ENCODE data around the gene ARPC2. TPM values are rescaled to one million over a fixed set of nuclear protein-coding genes. Genes with fewer than 3 reads are reported as not detected.

Gene ARPC2
- total RNA-seq, 2 experiments from 2014 or later: 448 to 452 TPM

- no peaks in the 10 kb centered on the region for H3K27me3 Mint-ChIP-seq
- no peaks in the 10 kb centered on the region for H3K4me1 ChIP-seq (ENCODE audit: insufficient read depth, low read length)
- ATAC-seq (ENCODE audit: poor library complexity) (no peak), DNase-seq (no peak)
- intact Hi-C loops (cut with DNase I, micrococcal nuclease): no loop called here
- no peak overlapping the region for H3K4me3 Mint-ChIP-seq
- H3K27ac Mint-ChIP-seq: no peak overlapping the region
- no peak for TF ChIP-seq CTCF (IDR thresholded peaks at IDR 0.05)
- H3K9me3 ChIP-seq (ENCODE audit: control insufficient read depth in 1 of 2, insufficient read depth in 1 of 2, low read length in 2 of 2): no peaks in the 10 kb centered on the region
- no peaks in the 10 kb centered on the region for H3K9me3 Mint-ChIP-seq
- no peaks in the 10 kb centered on the region for H3K36me3 Mint-ChIP-seq (ENCODE audit: low read depth)
- no peaks in the 10 kb centered on the region for H3K4me1 Mint-ChIP-seq (ENCODE audit: low read depth)
- H3K27me3 ChIP-seq (ENCODE audit: control insufficient read depth in 1 of 2, insufficient read depth in 2 of 2, low read length in 2 of 2): peaks cover 0 to 2% of the 10 kb centered on the region in 2 experiments
- no peak overlapping the region for H3K4me3 ChIP-seq (ENCODE audit: low read length)
- ChIA-PET POLR2A (no interaction called here), CTCF (no interaction called here)
- H3K36me3 ChIP-seq (ENCODE audit: insufficient read depth, low read length): no peaks in the 10 kb centered on the region
- no peak overlapping the region for H3K27ac ChIP-seq (ENCODE audit: low read depth in 1 of 2, low read length in 2 of 2)
Measured at GRCh38 chr2:218194880-218195279, 22.1 kb upstream of the ARPC2 start.

- no peak for ATAC-seq (ENCODE audit: poor library complexity)
- Histone ChIP-seq H3K4me1 (ENCODE audit: insufficient read depth, low read length) (no peaks in the 10 kb centered on the region), H3K9me3 (ENCODE audit: control insufficient read depth in 1 of 2, insufficient read depth in 1 of 2, low read length in 2 of 2) (no peaks in the 10 kb centered on the region), H3K27ac (ENCODE audit: low read depth in 1 of 2, low read length in 2 of 2) (no peak overlapping the region), H3K27me3 (ENCODE audit: control insufficient read depth in 1 of 2, insufficient read depth in 2 of 2, low read length in 2 of 2) (peaks cover 0 to 2% of the 10 kb centered on the region in 2 experiments), H3K36me3 (ENCODE audit: insufficient read depth, low read length) (no peaks in the 10 kb centered on the region), H3K4me3 (ENCODE audit: low read length) (no peak overlapping the region)
- no peak overlapping the region for H3K27ac Mint-ChIP-seq
- H3K4me3 Mint-ChIP-seq: no peak overlapping the region
- TF ChIP-seq CTCF (IDR thresholded peaks at IDR 0.05): no peak
- no peak for DNase-seq
- ChIA-PET CTCF (no interaction called here), POLR2A (no interaction called here)
- H3K9me3 Mint-ChIP-seq: no peaks in the 10 kb centered on the region
- no peaks in the 10 kb centered on the region for H3K36me3 Mint-ChIP-seq (ENCODE audit: low read depth)
- no peaks in the 10 kb centered on the region for H3K27me3 Mint-ChIP-seq
- intact Hi-C loops (cut with DNase I, micrococcal nuclease): no loop called here
- no peaks in the 10 kb centered on the region for H3K4me1 Mint-ChIP-seq (ENCODE audit: low read depth)
Measured at GRCh38 chr2:218196974-218197373, 20.0 kb upstream of the ARPC2 start.

GRCh38 chr2:218202266-218202665 lies 14.7 kb upstream of the ARPC2 start:
- CTCF ChIA-PET: no interaction called here
- no peak overlapping the region for H3K4me3 Mint-ChIP-seq
- H3K9me3 ChIP-seq (ENCODE audit: control insufficient read depth in 1 of 2, insufficient read depth in 1 of 2, low read length in 2 of 2): no peaks in the 10 kb centered on the region
- H3K27me3 ChIP-seq (ENCODE audit: control insufficient read depth in 1 of 2, insufficient read depth in 2 of 2, low read length in 2 of 2): peaks cover 0 to 2% of the 10 kb centered on the region in 2 experiments
- ATAC-seq (ENCODE audit: poor library complexity): no peak
- H3K27me3 Mint-ChIP-seq: no peaks in the 10 kb centered on the region
- H3K4me1 Mint-ChIP-seq (ENCODE audit: low read depth): no peaks in the 10 kb centered on the region
- no peaks in the 10 kb centered on the region for H3K4me1 ChIP-seq (ENCODE audit: insufficient read depth, low read length)
- intact Hi-C loops (cut with DNase I, micrococcal nuclease): no loop called here
- TF ChIP-seq CTCF (IDR thresholded peaks at IDR 0.05): no peak
- H3K36me3 ChIP-seq (ENCODE audit: insufficient read depth, low read length): no peaks in the 10 kb centered on the region
- no peak overlapping the region for H3K27ac Mint-ChIP-seq
- H3K4me3 ChIP-seq (ENCODE audit: low read length): no peak overlapping the region
- H3K9me3 Mint-ChIP-seq: no peaks in the 10 kb centered on the region
- no peak overlapping the region for H3K27ac ChIP-seq (ENCODE audit: low read depth in 1 of 2, low read length in 2 of 2)
- no peaks in the 10 kb centered on the region for H3K36me3 Mint-ChIP-seq (ENCODE audit: low read depth)
- POLR2A ChIA-PET: no interaction called here
- DNase-seq: no peak

All from CD4-positive, alpha-beta T cell (primary cell).